ENCODE measurements around the gene GNAQ. TPM values are rescaled to one million over a fixed set of nuclear protein-coding genes. Genes with fewer than 3 reads are reported as not detected.

GNAQ gene
- total and polyA plus RNA-seq, 2 experiments from 2014 or later = 21.1 to 43.1 TPM

DNA sequence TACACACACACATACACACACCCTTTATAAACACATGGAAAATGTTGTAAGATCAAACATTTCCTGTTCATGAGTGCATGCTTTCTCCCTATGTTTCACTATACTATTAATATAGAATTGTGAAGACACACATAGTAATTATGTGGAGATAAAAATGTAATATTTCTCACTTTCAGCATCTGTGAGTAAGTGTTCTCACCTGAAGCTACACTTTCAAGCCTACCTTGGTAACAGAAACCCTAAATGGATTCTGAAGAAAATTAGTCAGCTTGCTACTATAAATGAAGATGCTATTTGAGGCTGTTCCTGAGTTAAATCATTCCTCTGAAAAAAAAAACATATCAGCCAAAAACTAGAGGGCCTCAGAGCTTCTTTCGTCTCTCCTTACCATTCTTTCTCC is 302.4 kb downstream of the GNAQ start:
- DNase-seq (ENCODE audit: low spot score) = no peak
- H3K79me2 ChIP-seq (replicated peaks; ENCODE audit: insufficient read depth) = no peaks in the 10 kb centered on the region
- Mint-ChIP-seq H3K4me3 (no peak overlapping the region), H3K27ac (no peak overlapping the region), H3K36me3 (ENCODE audit: low read depth) (peaks cover 29% of the 10 kb centered on the region; the same call in 2 of the 3 replicates), H3K27me3 (ENCODE audit: insufficient read depth, low read depth, poor library complexity) (peaks cover 2% of the 10 kb centered on the region), H3K4me1 (peaks cover 9% of the 10 kb centered on the region), H3K9me3 (no peaks in the 10 kb centered on the region)
- H3F3A ChIP-seq (replicated peaks; ENCODE audit: low read depth) = no peaks in the 10 kb centered on the region
- H3K4me3 ChIP-seq = no peak overlapping the region
- H2AFZ ChIP-seq = no peak overlapping the region
- no peaks in the 10 kb centered on the region for H3K27me3 ChIP-seq (ENCODE audit: insufficient read depth)
- no peak overlapping the region for H3K4me2 ChIP-seq
- H3K36me3 ChIP-seq (ENCODE audit: insufficient read depth) = no peaks in the 10 kb centered on the region
- TF ChIP-seq, protein P1, sequence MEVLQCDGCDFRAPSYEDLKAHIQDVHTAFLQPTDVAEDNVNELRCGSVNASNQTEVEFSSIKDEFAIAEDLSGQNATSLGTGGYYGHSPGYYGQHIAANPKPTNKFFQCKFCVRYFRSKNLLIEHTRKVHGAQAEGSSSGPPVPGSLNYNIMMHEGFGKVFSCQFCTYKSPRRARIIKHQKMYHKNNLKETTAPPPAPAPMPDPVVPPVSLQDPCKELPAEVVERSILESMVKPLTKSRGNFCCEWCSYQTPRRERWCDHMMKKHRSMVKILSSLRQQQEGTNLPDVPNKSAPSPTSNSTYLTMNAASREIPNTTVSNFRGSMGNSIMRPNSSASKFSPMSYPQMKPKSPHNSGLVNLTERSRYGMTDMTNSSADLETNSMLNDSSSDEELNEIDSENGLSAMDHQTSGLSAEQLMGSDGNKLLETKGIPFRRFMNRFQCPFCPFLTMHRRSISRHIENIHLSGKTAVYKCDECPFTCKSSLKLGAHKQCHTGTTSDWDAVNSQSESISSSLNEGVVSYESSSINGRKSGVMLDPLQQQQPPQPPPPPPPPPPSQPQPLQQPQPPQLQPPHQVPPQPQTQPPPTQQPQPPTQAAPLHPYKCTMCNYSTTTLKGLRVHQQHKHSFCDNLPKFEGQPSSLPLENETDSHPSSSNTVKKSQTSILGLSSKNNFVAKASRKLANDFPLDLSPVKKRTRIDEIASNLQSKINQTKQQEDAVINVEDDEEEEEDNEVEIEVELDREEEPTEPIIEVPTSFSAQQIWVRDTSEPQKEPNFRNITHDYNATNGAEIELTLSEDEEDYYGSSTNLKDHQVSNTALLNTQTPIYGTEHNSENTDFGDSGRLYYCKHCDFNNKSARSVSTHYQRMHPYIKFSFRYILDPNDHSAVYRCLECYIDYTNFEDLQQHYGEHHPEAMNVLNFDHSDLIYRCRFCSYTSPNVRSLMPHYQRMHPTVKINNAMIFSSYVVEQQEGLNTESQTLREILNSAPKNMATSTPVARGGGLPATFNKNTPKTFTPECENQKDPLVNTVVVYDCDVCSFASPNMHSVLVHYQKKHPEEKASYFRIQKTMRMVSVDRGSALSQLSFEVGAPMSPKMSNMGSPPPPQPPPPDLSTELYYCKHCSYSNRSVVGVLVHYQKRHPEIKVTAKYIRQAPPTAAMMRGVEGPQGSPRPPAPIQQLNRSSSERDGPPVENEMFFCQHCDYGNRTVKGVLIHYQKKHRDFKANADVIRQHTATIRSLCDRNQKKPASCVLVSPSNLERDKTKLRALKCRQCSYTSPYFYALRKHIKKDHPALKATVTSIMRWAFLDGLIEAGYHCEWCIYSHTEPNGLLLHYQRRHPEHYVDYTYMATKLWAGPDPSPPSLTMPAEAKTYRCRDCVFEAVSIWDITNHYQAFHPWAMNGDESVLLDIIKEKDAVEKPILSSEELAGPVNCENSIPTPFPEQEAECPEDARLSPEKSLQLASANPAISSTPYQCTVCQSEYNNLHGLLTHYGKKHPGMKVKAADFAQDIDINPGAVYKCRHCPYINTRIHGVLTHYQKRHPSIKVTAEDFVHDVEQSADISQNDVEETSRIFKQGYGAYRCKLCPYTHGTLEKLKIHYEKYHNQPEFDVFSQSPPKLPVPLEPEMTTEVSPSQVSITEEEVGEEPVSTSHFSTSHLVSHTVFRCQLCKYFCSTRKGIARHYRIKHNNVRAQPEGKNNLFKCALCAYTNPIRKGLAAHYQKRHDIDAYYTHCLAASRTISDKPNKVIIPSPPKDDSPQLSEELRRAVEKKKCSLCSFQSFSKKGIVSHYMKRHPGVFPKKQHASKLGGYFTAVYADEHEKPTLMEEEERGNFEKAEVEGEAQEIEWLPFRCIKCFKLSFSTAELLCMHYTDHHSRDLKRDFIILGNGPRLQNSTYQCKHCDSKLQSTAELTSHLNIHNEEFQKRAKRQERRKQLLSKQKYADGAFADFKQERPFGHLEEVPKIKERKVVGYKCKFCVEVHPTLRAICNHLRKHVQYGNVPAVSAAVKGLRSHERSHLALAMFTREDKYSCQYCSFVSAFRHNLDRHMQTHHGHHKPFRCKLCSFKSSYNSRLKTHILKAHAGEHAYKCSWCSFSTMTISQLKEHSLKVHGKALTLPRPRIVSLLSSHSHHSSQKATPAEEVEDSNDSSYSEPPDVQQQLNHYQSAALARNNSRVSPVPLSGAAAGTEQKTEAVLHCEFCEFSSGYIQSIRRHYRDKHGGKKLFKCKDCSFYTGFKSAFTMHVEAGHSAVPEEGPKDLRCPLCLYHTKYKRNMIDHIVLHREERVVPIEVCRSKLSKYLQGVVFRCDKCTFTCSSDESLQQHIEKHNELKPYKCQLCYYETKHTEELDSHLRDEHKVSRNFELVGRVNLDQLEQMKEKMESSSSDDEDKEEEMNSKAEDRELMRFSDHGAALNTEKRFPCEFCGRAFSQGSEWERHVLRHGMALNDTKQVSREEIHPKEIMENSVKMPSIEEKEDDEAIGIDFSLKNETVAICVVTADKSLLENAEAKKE (CRISPR knock-in tag; IDR thresholded peaks at IDR 0.05) = no peak
- TF ChIP-seq, protein P2, sequence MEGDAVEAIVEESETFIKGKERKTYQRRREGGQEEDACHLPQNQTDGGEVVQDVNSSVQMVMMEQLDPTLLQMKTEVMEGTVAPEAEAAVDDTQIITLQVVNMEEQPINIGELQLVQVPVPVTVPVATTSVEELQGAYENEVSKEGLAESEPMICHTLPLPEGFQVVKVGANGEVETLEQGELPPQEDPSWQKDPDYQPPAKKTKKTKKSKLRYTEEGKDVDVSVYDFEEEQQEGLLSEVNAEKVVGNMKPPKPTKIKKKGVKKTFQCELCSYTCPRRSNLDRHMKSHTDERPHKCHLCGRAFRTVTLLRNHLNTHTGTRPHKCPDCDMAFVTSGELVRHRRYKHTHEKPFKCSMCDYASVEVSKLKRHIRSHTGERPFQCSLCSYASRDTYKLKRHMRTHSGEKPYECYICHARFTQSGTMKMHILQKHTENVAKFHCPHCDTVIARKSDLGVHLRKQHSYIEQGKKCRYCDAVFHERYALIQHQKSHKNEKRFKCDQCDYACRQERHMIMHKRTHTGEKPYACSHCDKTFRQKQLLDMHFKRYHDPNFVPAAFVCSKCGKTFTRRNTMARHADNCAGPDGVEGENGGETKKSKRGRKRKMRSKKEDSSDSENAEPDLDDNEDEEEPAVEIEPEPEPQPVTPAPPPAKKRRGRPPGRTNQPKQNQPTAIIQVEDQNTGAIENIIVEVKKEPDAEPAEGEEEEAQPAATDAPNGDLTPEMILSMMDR (conservative IDR thresholded peaks at IDR 0.05; ENCODE audit: low read depth in 2 of 2) = no peak
- H3K27ac ChIP-seq (ENCODE audit: low read depth) = no peak overlapping the region
- ATAC-seq = no peak
- H3K4me1 ChIP-seq (ENCODE audit: insufficient read depth) = no peaks in the 10 kb centered on the region
- no peaks in the 10 kb centered on the region for H4K20me1 ChIP-seq (replicated peaks; ENCODE audit: insufficient read depth)
- no peaks in the 10 kb centered on the region for H3K9me2 ChIP-seq (ENCODE audit: insufficient read depth)

DNA sequence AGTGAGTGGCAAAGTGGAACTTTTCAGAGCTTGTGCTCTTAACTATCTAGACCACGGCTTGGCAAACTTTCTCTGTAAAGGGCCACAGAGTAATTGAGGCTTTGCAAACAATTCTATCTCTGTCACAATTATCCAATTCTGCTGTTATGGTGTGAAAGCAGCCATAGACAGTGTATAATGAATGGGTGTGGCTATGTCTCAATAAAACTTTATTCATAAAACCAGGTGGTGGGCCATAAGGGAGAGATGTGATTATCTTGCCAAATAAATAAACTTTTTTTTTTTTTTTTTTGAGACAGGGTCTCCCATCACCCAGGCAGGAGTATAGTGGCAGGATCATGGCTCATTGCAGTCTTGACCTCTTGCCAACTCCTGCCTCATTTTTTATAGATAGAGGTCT is 304.8 kb downstream of the GNAQ start:
- H3K9me2 ChIP-seq (ENCODE audit: insufficient read depth) = no peaks in the 10 kb centered on the region; the same call in 1 of the 2 replicates
- no peaks in the 10 kb centered on the region for H3K4me1 ChIP-seq (ENCODE audit: insufficient read depth)
- no peak overlapping the region for H2AFZ ChIP-seq
- H3K36me3 Mint-ChIP-seq (ENCODE audit: low read depth) = peaks cover 43% of the 10 kb centered on the region
- H3K27ac ChIP-seq (ENCODE audit: low read depth) = no peak overlapping the region
- H3K4me2 ChIP-seq = no peak overlapping the region
- H3F3A ChIP-seq (replicated peaks; ENCODE audit: low read depth) = no peaks in the 10 kb centered on the region
- peaks cover 2% of the 10 kb centered on the region for H3K27me3 Mint-ChIP-seq (ENCODE audit: insufficient read depth, low read depth, poor library complexity)
- ATAC-seq (no peak), DNase-seq (ENCODE audit: low spot score) (no peak)
- no peaks in the 10 kb centered on the region; the same call in 1 of the 2 replicates for H3K36me3 ChIP-seq (ENCODE audit: insufficient read depth)
- H3K79me2 ChIP-seq (replicated peaks; ENCODE audit: insufficient read depth) = no peaks in the 10 kb centered on the region
- H3K4me3 ChIP-seq = no peak overlapping the region
- H4K20me1 ChIP-seq (replicated peaks; ENCODE audit: insufficient read depth) = no peaks in the 10 kb centered on the region
- no peak overlapping the region for H3K27ac Mint-ChIP-seq
- peaks cover 9% of the 10 kb centered on the region for H3K4me1 Mint-ChIP-seq
- H3K27me3 ChIP-seq (ENCODE audit: insufficient read depth) = no peaks in the 10 kb centered on the region
- no peaks in the 10 kb centered on the region for H3K9me3 Mint-ChIP-seq
- no peak overlapping the region for H3K4me3 Mint-ChIP-seq
- TF ChIP-seq, protein P3, sequence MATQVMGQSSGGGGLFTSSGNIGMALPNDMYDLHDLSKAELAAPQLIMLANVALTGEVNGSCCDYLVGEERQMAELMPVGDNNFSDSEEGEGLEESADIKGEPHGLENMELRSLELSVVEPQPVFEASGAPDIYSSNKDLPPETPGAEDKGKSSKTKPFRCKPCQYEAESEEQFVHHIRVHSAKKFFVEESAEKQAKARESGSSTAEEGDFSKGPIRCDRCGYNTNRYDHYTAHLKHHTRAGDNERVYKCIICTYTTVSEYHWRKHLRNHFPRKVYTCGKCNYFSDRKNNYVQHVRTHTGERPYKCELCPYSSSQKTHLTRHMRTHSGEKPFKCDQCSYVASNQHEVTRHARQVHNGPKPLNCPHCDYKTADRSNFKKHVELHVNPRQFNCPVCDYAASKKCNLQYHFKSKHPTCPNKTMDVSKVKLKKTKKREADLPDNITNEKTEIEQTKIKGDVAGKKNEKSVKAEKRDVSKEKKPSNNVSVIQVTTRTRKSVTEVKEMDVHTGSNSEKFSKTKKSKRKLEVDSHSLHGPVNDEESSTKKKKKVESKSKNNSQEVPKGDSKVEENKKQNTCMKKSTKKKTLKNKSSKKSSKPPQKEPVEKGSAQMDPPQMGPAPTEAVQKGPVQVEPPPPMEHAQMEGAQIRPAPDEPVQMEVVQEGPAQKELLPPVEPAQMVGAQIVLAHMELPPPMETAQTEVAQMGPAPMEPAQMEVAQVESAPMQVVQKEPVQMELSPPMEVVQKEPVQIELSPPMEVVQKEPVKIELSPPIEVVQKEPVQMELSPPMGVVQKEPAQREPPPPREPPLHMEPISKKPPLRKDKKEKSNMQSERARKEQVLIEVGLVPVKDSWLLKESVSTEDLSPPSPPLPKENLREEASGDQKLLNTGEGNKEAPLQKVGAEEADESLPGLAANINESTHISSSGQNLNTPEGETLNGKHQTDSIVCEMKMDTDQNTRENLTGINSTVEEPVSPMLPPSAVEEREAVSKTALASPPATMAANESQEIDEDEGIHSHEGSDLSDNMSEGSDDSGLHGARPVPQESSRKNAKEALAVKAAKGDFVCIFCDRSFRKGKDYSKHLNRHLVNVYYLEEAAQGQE (IDR thresholded peaks at IDR 0.05; ENCODE audit: unreplicated experiment) = no peak
